HG02870 (cell line): ENCODE data around the gene PEDS1.
"Not testable (repeated sequence)": the region's sequence is repeated elsewhere in the genome, so short reads cannot be mapped to it uniquely, and the experiment has no call there.

Experiments used
- ATAC-seq: cut with Tn5 transposase; IDR thresholded peaks from one replicate; pipeline ENCODE4 v1.9.1; 2021; ENCODE audit warnings: mild to moderate bottlenecking, moderate library complexity; ENCODE audit not compliant: unreplicated experiment

Gene PEDS1

GRCh38 chr20:50153500-50154377 is at the start of gene PEDS1:
Gene PEDS1, minus strand, starts transcription at chr20:50153723. Its CDS starts 86 bp downstream, at chr20:50153637.
- peak; percentile 87 for ATAC-seq

DNA sequence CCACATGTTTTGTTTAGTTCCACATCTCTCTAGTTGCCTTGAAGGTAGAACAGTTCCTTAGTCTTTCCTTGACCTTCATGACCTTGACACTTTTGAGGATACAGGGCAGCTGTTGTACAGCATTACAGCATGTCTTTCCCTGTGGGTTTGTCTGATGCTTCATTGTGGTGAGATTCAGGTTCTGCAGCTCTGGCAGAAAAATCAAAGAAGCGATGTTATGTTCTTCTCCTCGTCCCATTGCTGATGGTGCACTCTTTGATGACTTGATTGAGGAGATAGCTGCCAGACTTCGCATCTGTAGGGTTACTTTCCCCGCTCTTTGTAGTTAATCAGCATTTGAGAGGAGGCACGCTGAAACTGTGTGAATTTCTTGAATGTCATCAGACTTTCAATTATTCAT is 49.2 kb upstream of the PEDS1 start:
- no peak for ATAC-seq

- ATAC-seq: not testable (repeated sequence)
These were observed 48.2 kb upstream of the PEDS1 start for GRCh38 chr20:50201710-50202109.

- ATAC-seq: no peak
These were observed 47.1 kb upstream of the PEDS1 start for GRCh38 chr20:50200482-50201104.

DNA sequence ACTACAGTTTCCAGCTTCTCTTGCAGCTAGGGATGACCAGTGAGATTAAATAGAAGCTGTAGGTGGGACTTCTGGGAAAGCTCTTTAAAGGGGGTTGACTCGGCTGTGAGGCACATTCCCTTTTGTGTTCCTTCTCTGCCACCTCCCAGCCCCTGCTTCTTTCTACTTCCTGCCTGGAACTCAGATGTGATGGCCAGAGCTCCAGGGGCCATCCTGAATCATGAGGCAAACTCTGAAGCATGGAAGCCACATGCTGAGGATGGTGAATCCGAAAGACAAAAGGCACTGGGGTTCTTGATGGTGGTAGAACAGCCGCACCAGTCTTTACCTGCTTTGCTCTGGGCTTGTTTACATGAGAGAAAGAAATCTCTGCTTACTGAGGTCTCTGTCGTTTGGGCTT is 46.2 kb upstream of the PEDS1 start:
- ATAC-seq: no peak

DNA sequence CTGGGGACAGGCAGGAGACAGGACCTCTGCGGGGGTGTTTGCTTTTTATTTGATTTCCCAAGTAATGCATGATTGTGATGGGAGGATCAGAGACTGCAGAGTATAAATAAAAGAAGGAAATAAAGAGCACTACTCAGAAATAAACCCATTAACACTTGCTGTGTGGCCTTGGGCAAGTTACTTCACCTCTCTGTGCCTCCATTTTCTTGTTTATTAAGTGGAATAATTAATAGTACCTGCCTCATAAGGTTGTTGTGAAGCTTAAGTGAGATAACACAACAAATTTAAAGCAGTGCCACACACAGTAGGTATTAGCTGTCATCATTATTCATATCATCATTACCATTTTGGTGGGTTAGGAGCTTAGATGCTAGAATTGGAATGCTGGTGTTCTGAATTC is 45.2 kb upstream of the PEDS1 start:
- ATAC-seq: no peak

DNA sequence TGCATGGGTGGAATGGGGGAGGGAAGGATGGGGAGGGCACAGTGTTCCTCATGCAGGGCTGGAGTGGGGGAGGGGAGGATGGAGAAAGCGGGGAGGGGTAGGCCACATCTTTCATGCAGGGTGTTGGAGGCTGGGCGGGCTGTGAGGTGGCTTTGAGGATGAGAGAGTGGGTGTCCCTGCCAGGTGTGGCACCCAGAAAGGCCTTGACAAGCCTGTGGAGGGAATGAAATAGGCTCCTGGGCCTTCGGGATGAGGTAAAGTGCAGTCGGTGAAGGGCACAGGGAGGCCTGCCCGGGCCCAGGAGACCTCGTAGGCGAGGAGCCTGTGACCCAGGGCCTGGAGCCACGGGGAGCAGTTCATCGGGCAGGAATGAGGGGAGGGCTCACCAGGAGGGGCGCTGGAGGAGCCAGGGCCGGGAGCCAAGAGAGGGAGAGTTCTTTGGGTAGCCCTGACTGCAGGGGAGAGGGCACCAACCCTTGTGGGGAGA is 44.7 kb upstream of the PEDS1 start:
- ATAC-seq: no peak

DNA sequence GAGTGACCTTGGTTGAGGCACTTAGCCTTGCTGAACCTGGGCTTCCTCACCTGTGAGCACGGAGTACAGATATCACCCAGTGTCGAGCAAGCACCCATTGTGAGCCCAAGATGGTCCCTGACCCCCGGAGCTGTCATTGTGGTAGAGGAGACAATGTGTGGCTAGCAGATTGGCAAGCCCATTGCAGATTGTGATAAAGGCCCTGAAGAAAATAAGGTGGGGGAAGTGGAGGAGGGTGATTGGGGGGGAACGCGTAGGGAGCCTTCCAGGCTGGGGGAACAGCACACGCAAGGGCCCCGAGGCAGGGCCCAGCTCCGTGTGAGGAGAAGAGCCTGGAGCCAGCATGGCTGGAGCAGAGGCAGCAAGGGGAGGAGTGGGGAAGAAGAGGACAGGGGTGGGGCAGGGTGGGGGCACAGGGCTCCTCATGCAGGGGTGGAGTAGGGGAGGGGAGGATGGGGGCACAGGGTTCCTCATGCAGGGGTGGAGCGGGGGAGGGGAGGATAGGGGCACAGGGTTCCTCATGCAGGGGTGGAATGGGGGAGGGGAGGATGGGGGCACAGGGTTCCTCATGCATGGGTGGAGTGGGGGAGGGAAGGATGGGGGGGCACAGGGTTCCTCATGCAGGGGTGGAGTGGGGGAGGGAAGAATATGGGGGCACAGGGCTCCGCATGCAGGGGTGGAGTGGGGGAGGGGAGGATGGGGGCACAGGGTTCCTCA is 44.1 kb upstream of the PEDS1 start:
- no peak for ATAC-seq

- ATAC-seq: no peak
These were observed 43.4 kb upstream of the PEDS1 start for GRCh38 chr20:50196896-50197295.

- no peak for ATAC-seq
These were observed 42.7 kb upstream of the PEDS1 start for GRCh38 chr20:50196248-50196647.

DNA sequence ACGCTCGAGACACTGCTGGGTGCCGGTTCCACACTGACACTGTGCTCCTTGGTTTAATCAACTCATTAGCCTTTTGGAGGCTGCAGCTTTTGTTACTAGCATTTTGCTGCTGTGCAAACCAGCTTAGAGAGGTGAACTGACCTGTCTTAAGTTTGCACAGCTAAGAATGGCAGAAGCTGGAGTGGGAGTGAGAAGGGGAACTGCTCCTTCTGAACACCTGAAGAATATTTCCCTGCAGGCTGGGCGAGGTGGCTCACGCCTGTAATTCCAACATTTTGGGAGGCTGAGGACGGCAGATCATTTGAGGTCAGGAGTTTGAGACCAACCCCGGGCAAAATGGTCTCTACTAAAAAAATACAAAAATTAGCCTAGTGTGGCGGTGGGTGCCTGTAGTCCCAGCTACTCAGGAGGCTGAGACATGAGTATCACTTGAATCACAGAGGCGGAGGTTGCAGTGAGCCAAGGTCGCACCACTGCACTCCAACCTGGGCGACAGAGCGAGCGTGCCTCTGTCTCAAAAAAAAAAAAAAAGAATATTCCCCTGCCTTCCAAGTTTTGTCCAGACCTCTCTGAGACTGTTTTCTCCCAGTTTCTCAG is 42.1 kb upstream of the PEDS1 start:
- no peak for ATAC-seq

DNA sequence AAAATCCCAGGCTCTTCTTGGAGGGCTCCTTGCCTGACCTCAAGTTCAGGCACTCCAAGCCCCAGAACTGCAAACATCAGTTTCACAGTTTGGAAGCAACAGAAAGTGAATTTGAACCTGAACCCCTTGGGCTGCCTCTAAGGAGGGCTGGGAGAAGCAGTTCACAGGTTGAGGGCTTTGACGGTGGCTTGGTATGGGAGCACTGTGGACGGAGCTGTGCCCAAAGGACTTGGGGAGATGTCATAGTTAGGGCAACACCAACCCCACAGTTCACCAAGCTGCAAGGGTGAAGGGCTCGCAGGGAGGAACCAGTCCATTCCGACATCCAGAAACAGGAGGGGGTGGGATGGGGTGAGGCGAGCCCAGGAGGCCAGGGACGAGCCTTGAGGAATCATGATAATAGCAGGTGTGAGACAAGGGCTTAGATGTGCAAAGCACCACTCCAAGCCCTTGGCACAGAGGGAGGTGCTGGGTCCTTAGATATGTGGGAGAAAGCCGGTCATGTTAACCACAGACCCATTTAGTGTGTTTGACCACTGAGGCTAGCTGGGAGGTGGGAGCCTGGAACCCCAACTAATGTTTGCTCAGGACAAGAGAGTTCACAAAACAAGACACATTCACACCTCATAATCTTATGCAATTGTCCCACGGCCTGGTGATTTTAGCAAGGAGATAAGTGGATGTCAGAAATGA is 41.5 kb upstream of the PEDS1 start:
- ATAC-seq: no peak

DNA sequence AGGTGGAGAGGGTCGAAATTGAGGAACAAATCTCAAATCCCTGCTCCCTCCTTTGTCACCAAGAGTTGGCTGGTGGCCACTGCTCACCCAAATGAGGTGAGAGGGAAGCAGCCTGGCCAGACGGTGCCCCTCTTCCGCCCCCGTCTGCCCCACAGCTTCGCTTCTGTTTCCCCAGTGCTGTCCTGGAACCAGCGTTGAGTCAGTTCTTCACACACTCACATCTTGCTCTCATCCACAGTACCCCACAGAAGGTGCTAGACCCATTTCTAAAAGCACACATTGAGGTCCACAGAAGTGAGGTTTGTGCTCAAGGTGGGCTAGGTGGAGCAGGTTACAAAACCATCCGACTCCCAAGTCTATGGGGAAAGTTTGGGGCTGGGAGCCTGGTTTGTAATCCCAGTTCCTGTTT is 40.9 kb upstream of the PEDS1 start:
- no peak for ATAC-seq

GRCh38 chr20:50193836-50194421 is 40.4 kb upstream of the PEDS1 start:
- no peak for ATAC-seq

GRCh38 chr20:50193199-50193835 is 39.8 kb upstream of the PEDS1 start:
- no peak for ATAC-seq

- ATAC-seq: no peak
These were observed 39.1 kb upstream of the PEDS1 start for GRCh38 chr20:50192364-50193198.

DNA sequence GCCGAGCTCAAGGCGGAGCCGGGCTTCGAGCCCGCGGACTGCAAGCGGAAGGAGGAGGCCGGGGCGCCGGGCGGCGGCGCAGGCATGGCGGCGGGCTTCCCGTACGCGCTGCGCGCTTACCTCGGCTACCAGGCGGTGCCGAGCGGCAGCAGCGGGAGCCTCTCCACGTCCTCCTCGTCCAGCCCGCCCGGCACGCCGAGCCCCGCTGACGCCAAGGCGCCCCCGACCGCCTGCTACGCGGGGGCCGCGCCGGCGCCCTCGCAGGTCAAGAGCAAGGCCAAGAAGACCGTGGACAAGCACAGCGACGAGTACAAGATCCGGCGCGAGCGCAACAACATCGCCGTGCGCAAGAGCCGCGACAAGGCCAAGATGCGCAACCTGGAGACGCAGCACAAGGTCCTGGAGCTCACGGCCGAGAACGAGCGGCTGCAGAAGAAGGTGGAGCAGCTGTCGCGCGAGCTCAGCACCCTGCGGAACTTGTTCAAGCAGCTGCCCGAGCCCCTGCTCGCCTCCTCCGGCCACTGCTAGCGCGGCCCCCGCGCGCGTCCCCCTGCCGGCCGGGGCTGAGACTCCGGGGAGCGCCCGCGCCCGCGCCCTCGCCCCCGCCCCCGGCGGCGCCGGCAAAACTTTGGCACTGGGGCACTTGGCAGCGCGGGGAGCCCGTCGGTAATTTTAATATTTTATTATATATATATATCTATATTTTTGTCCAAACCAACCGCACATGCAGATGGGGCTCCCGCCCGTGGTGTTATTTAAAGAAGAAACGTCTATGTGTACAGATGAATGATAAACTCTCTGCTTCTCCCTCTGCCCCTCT is 38.2 kb upstream of the PEDS1 start:
- peak; percentile 17 for ATAC-seq

GRCh38 chr20:50191065-50191543 is 37.6 kb upstream of the PEDS1 start:
- ATAC-seq: peak; percentile 10
